ENCODE data around the gene NRP2. TPM values are rescaled to one million over a fixed set of nuclear protein-coding genes. Genes with fewer than 3 reads are reported as not detected.

Gene NRP2
- total and polyA plus RNA-seq, 2 of the 13 experiments (the other 11 are each of a cell fraction or from before 2014, with no cell fraction given), result 0.65 to 1.4 TPM

- no peak overlapping the region for H3K27ac ChIP-seq (ENCODE audit: extremely low read length, insufficient read depth, low read length)
- H4K20me1 ChIP-seq (ENCODE audit: insufficient read depth, low read length), result no peaks in the 10 kb centered on the region
- H2AFZ ChIP-seq (ENCODE audit: low read length), result no peak overlapping the region
- WGBS (ENCODE audit: low lambda C conversion rate), result 69% methylated on average over 10 of the region's 10 CpGs
- FAIRE-seq, result no peak
- no peak overlapping the region for H3K4me3 ChIP-seq (replicated peaks in 1 of 3; ENCODE audit: insufficient read depth in 1 of 3, low read depth in 2 of 3, low read length in 3 of 3)
- H3K36me3 ChIP-seq (replicated peaks in 1 of 2; ENCODE audit: control insufficient read depth in 1 of 2, insufficient read depth in 2 of 2, low read length in 2 of 2), result no peaks in the 10 kb centered on the region
- no peak overlapping the region for H3K4me2 ChIP-seq (ENCODE audit: low read depth, low read length)
- no TSS peak for BruUV-seq (replicated peaks)
- no peak for ATAC-seq
- no peak overlapping the region for H3K9ac ChIP-seq (ENCODE audit: insufficient read depth, low read depth, low read length)
- no peak for DNase-seq (ENCODE audit: low spot score)
- H3K9me3 ChIP-seq (ENCODE audit: low read length), result no peaks in the 10 kb centered on the region
- in situ Hi-C loops (cut with HindIII; ENCODE audit: extremely low pct_ligation_motif_present, low pct_unique_long_range_greater_than_20kb), result no loop called here
- TF ChIP-seq ZEB1 (IDR thresholded peaks at IDR 0.05; ENCODE audit: insufficient replicate concordance, low read depth) (no peak), TMF1 (CRISPR knock-in tag; IDR thresholded peaks at IDR 0.05; ENCODE audit: low read depth) (no peak), SRF (IDR thresholded peaks at IDR 0.05; ENCODE audit: low read depth, low read length) (no peak), ZNF572 (CRISPR knock-in tag; IDR thresholded peaks at IDR 0.05) (no peak), SNAI1 (CRISPR knock-in tag; IDR thresholded peaks at IDR 0.05; ENCODE audit: borderline replicate concordance) (no peak), JUN (CRISPR knock-in tag; IDR thresholded peaks at IDR 0.05) (no peak), ZBTB1 (CRISPR knock-in tag; IDR thresholded peaks at IDR 0.05; ENCODE audit: borderline replicate concordance) (no peak), ZMYM3 (CRISPR knock-in tag; IDR thresholded peaks at IDR 0.05) (no peak), ZNF547 (CRISPR knock-in tag; IDR thresholded peaks at IDR 0.05) (no peak), ZNF10 (CRISPR knock-in tag; IDR thresholded peaks at IDR 0.05; ENCODE audit: borderline replicate concordance, low read depth) (no peak), DNMT3B (CRISPR knock-in tag; conservative IDR thresholded peaks at IDR 0.05) (no peak), DMAP1 (CRISPR knock-in tag; IDR thresholded peaks at IDR 0.05) (no peak), ZNF710 (CRISPR knock-in tag; IDR thresholded peaks at IDR 0.05; ENCODE audit: borderline replicate concordance) (no peak)
- TF ChIP-seq, protein P1, sequence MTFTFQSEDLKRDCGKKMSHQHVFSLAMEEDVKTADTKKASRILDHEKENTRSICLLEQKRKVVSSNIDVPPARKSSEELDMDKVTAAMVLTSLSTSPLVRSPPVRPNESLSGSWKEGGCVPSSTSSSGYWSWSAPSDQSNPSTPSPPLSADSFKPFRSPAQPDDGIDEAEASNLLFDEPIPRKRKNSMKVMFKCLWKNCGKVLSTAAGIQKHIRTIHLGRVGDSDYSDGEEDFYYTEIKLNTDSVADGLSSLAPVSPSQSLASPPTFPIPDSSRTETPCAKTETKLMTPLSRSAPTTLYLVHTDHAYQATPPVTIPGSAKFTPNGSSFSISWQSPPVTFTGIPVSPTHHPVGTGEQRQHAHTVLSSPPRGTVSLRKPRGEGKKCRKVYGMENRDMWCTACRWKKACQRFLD (CRISPR knock-in tag; IDR thresholded peaks at IDR 0.05; ENCODE audit: borderline replicate concordance), result no peak
- TF ChIP-seq, protein P2, sequence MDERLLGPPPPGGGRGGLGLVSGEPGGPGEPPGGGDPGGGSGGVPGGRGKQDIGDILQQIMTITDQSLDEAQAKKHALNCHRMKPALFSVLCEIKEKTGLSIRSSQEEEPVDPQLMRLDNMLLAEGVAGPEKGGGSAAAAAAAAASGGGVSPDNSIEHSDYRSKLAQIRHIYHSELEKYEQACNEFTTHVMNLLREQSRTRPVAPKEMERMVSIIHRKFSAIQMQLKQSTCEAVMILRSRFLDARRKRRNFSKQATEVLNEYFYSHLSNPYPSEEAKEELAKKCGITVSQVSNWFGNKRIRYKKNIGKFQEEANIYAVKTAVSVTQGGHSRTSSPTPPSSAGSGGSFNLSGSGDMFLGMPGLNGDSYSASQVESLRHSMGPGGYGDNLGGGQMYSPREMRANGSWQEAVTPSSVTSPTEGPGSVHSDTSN (CRISPR knock-in tag; IDR thresholded peaks at IDR 0.05), result no peak
- TF ChIP-seq, protein P3, sequence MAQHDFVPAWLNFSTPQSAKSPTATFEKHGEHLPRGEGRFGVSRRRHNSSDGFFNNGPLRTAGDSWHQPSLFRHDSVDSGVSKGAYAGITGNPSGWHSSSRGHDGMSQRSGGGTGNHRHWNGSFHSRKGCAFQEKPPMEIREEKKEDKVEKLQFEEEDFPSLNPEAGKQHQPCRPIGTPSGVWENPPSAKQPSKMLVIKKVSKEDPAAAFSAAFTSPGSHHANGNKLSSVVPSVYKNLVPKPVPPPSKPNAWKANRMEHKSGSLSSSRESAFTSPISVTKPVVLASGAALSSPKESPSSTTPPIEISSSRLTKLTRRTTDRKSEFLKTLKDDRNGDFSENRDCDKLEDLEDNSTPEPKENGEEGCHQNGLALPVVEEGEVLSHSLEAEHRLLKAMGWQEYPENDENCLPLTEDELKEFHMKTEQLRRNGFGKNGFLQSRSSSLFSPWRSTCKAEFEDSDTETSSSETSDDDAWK (CRISPR knock-in tag; IDR thresholded peaks at IDR 0.05), result no peak
- H3K4me1 ChIP-seq (ENCODE audit: insufficient read depth, low read length), result peaks cover 22% of the 10 kb centered on the region
- 0 out of 5 replicates have a peak, but pooled peaks cover 0 to 3% of the 10 kb centered on the region in 2 experiments for H3K27me3 ChIP-seq (ENCODE audit: control insufficient read depth in 1 of 2, insufficient read depth in 2 of 2, low read length in 2 of 2)
- intact Hi-C loops (cut with micrococcal nuclease; ENCODE audit: unreplicated experiment), result no loop called here
- ChIA-PET POLR2A (no interaction called here), CTCF (ENCODE audit: low intra/inter-chr PET ratio, low total read pairs) (no interaction called here)
- H3K79me2 ChIP-seq (ENCODE audit: insufficient read depth, low read length), result no peaks in the 10 kb centered on the region
Observed at GRCh38 chr2:205717175-205717846, 35.0 kb downstream of the NRP2 start.
